Measurements from ENCODE around the gene BCAS3.

BCAS3 gene

GRCh38 chr17:61411261-61412142 lies 733.9 kb downstream of the BCAS3 start:
- Histone ChIP-seq H3K27me3 (ENCODE audit: control insufficient read depth, low read length) (peaks cover 53% of the 10 kb centered on the region), H3K4me1 (ENCODE audit: control insufficient read depth, low read length) (peaks cover 15% of the 10 kb centered on the region), H3K79me2 (ENCODE audit: control insufficient read depth, low read length) (no peaks in the 10 kb centered on the region), H3K4me3 (ENCODE audit: low read length) (peak overlapping the region; percentile 69), H3K4me2 (ENCODE audit: low read length) (peak overlapping the region; percentile 78), H3K9me3 (ENCODE audit: control insufficient read depth, insufficient read depth, low read length) (no peaks in the 10 kb centered on the region), H4K20me1 (ENCODE audit: control insufficient read depth, insufficient read depth, low read depth, low read length) (no peaks in the 10 kb centered on the region), H3K27ac (ENCODE audit: low read depth, low read length) (no peak overlapping the region), H3F3A (ENCODE audit: control insufficient read depth, insufficient read depth) (no peaks in the 10 kb centered on the region), H3K36me3 (ENCODE audit: control insufficient read depth, low read length) (no peaks in the 10 kb centered on the region), H3K9me2 (replicated peaks; ENCODE audit: control insufficient read depth, low read length) (no peaks in the 10 kb centered on the region)
- peak; percentile 47; the same call in 1 of the 2 replicates for TF ChIP-seq EZH2phosphoT487 (IDR thresholded peaks at IDR 0.05; ENCODE audit: borderline replicate concordance, low read length)
- no peak for TF ChIP-seq CTCF (IDR thresholded peaks at IDR 0.05; ENCODE audit: low read depth, low read length, poor library complexity, severe bottlenecking)

- H3K79me2 ChIP-seq (ENCODE audit: control insufficient read depth, low read length), result no peaks in the 10 kb centered on the region
- H3K4me3 ChIP-seq (ENCODE audit: low read length), result peak overlapping the region; percentile 69
- H3K4me1 ChIP-seq (ENCODE audit: control insufficient read depth, low read length), result peaks cover 15% of the 10 kb centered on the region
- H3K4me2 ChIP-seq (ENCODE audit: low read length), result peak overlapping the region; percentile 78
- no peaks in the 10 kb centered on the region for H3K9me2 ChIP-seq (replicated peaks; ENCODE audit: control insufficient read depth, low read length)
- no peaks in the 10 kb centered on the region for H3K36me3 ChIP-seq (ENCODE audit: control insufficient read depth, low read length)
- no peaks in the 10 kb centered on the region for H4K20me1 ChIP-seq (ENCODE audit: control insufficient read depth, insufficient read depth, low read depth, low read length)
- TF ChIP-seq EZH2phosphoT487 (IDR thresholded peaks at IDR 0.05; ENCODE audit: borderline replicate concordance, low read length), result no peak
- TF ChIP-seq CTCF (IDR thresholded peaks at IDR 0.05; ENCODE audit: low read depth, low read length, poor library complexity, severe bottlenecking), result peak; percentile 90
- no peaks in the 10 kb centered on the region for H3K9me3 ChIP-seq (ENCODE audit: control insufficient read depth, insufficient read depth, low read length)
- H3K27me3 ChIP-seq (ENCODE audit: control insufficient read depth, low read length), result peaks cover 51% of the 10 kb centered on the region
- no peaks in the 10 kb centered on the region for H3F3A ChIP-seq (ENCODE audit: control insufficient read depth, insufficient read depth)
- no peak overlapping the region for H3K27ac ChIP-seq (ENCODE audit: low read depth, low read length)
Observed at GRCh38 chr17:61412143-61412859, 734.6 kb downstream of the BCAS3 start.

- no peak overlapping the region for H3K27ac ChIP-seq (ENCODE audit: low read depth, low read length)
- H4K20me1 ChIP-seq (ENCODE audit: control insufficient read depth, insufficient read depth, low read depth, low read length), result no peaks in the 10 kb centered on the region
- H3F3A ChIP-seq (ENCODE audit: control insufficient read depth, insufficient read depth), result no peaks in the 10 kb centered on the region
- H3K4me1 ChIP-seq (ENCODE audit: control insufficient read depth, low read length), result peaks cover 15% of the 10 kb centered on the region
- H3K9me3 ChIP-seq (ENCODE audit: control insufficient read depth, insufficient read depth, low read length), result no peaks in the 10 kb centered on the region
- peak overlapping the region; percentile 78 for H3K4me2 ChIP-seq (ENCODE audit: low read length)
- no peaks in the 10 kb centered on the region for H3K79me2 ChIP-seq (ENCODE audit: control insufficient read depth, low read length)
- H3K4me3 ChIP-seq (ENCODE audit: low read length), result peak overlapping the region; percentile 69
- H3K27me3 ChIP-seq (ENCODE audit: control insufficient read depth, low read length), result peaks cover 44% of the 10 kb centered on the region
- no peak for TF ChIP-seq EZH2phosphoT487 (IDR thresholded peaks at IDR 0.05; ENCODE audit: borderline replicate concordance, low read length)
- no peak for TF ChIP-seq CTCF (IDR thresholded peaks at IDR 0.05; ENCODE audit: low read depth, low read length, poor library complexity, severe bottlenecking)
- no peaks in the 10 kb centered on the region for H3K36me3 ChIP-seq (ENCODE audit: control insufficient read depth, low read length)
- H3K9me2 ChIP-seq (replicated peaks; ENCODE audit: control insufficient read depth, low read length), result no peaks in the 10 kb centered on the region
Observed at GRCh38 chr17:61412860-61413660, 735.4 kb downstream of the BCAS3 start.

Data from DOHH2 (cell line).